Raji (cell line): Measurements from ENCODE around the gene FAM110D.

Source experiments
- POLR2A ChIP-seq: IDR thresholded peaks from 2 replicates; pipeline ENCODE4 v1.6.1; 2011; ENCODE audit warnings: low read depth, low read length, control low read depth; ENCODE audit not compliant: insufficient read depth

FAM110D gene

DNA sequence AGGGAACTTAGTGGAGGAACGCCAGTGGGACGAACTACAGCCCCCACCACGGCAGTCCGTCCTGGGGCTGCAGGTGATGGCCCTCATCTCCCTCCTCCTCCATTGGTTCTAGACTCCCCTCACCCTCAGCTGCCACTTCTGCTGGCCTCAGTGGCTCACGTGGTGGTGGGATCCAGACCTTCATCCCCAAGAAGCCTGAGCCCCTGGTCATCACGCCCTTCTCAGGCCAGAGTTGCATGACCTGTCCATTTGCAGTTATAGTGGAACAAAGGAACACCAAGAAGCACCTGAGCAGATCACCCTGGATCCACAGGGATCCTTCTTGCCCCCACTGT, 13.0 kb upstream of the FAM110D start:
- TF ChIP-seq POLR2A = no peak

- no peak for TF ChIP-seq POLR2A
Measured at GRCh38 chr1:26148887-26149286, 10.0 kb upstream of the FAM110D start.

GRCh38 chr1:26153966-26154532, 4.8 kb upstream of the FAM110D start:
- no peak for TF ChIP-seq POLR2A

GRCh38 chr1:26154750-26155149, 4.1 kb upstream of the FAM110D start:
- no peak for TF ChIP-seq POLR2A

GRCh38 chr1:26155370-26156284, 3.3 kb upstream of the FAM110D start:
- no peak for TF ChIP-seq POLR2A

- no peak for TF ChIP-seq POLR2A
Measured at GRCh38 chr1:26156285-26157038, 2.4 kb upstream of the FAM110D start.

DNA sequence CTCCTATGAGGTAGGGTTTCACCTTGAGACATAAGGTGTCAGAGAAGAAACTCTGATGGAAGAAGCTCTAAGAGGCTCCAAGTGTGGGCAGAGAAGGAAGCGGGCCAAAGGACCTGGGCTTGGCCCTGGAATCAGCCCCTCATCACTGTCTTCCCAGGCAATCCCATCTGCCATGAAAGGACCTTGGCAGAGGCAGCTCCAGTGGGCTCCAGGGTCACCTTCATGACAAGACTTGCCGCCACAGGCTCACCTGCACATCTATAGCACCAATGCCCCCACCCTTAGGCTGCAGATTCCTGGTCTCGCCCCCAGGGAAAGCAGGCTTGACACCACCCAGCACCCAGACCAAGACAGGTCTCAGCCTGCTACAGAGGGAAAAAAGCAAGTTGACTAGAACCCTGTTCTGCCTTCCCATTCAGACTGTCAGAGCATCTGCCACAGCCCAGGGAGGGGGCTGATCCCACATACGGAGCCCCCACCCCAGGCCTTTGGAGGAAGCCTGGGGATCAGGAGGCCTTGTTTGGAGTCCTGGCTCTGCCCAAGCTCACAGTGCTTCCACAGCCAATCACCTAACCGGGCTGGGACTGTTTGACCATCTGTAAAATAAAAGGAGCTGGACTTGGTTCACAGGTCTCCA, 490 bp upstream of the FAM110D start:
- no peak for TF ChIP-seq POLR2A

DNA sequence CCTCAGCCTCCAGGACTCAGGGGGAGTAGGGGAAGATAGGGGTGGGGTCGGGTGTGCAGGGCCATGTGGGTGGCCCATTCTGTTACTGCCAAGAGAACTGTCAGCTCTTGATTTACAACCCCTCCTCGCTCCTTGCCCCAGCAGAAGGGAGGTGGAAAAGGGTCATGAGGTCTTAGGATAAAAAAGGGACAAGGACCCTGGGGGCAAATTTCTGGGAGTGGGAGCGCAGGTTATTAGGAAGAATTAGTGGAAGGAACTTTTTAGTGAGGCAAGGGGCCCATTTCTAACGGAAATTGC, 812 bp downstream of the FAM110D start:
- TF ChIP-seq POLR2A = no peak

GRCh38 chr1:26160527-26161414, 1.9 kb downstream of the FAM110D start:
- TF ChIP-seq POLR2A = no peak

DNA sequence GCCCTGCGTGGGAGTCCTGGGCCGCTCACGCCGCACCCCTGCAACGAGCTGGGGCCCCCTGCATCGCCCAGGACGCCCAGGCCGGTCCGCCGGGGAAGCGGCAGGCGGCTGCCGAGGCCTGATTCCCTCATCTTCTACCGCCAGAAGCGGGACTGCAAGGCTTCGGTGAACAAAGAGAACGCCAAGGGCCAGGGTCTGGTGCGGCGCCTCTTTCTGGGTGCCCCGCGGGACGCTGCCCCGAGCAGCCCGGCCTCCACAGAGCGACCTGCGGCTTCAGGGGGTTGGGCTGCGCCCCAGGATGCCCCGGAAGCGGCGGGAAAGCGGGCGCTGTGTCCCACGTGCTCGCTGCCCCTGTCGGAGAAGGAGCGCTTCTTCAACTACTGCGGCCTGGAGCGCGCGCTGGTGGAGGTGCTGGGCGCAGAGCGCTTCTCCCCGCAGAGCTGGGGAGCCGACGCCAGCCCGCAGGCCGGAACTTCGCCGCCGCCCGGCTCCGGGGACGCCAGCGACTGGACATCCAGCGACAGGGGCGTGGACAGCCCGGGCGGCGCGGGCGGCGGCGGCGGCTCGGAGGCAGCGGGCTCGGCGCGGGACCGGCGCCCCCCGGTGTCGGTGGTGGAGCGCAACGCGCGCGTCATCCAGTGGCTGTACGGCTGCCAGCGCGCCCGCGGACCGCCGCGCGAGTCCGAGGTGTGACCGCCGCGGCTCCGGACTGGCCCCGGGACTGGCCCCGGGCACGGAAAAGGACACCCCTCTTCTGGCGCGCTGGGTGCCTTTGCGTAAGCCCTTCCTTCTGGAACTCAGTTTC, 2.7 kb downstream of the FAM110D start:
- no peak for TF ChIP-seq POLR2A

GRCh38 chr1:26162220-26162709, 3.4 kb downstream of the FAM110D start:
- no peak for TF ChIP-seq POLR2A

- no peak for TF ChIP-seq POLR2A
Measured at GRCh38 chr1:26163684-26164035, 4.8 kb downstream of the FAM110D start.

DNA sequence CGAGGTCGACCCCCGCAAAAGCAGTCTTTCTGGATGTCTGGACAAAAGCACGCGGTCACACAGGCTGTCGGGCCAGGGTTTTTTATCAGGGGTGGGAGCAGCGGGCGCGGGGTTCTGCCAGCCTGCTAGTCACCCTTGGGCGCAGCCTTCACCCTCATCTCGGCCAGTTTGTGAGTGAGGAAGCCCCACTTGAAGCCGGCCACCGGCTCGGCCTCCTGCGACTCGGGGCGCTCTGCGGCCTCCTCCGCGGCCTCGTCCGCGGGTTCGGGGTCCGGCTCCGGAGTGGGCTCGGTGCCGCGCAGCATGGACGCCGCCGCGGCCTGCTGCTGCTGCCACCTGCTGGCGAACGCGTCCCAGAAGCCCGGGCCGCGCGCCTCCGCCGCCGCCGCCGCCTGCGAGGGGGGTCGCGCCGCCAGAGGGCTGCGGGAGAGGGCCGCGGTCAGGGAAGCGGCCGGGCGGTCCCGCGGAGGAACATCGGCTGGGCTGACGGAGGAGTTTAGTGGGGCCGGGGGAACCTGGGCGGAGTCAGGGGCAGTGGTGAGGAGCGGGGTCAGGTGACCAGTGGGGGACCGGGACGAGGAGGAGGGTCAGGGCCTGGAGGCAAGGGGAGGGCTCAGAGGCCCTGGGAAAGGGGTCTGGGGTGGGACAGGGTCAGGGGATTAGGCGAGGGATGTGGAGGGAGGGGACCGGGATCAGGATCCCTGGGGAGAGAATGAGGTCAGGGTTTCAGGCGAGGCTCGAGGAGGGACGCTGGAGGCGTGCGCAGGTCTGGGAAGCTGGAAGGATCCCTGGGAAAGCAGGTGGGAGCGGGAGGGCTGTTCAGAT, 5.4 kb downstream of the FAM110D start:
- TF ChIP-seq POLR2A = no peak
